ENCODE data around the gene DPF3. TPM values are rescaled to one million over a fixed set of nuclear protein-coding genes. Genes with fewer than 3 reads are reported as not detected.

DPF3 gene
- total RNA-seq, 1 donor from 2014 or later: 1.3 TPM

- peaks cover 14% of the 10 kb centered on the region for H3K4me1 Mint-ChIP-seq
- H3K27ac Mint-ChIP-seq (ENCODE audit: unreplicated experiment): no peak overlapping the region
- peaks cover 2% of the 10 kb centered on the region for H3K9me3 Mint-ChIP-seq
- no peak overlapping the region for H3K4me3 Mint-ChIP-seq
- H3K27me3 Mint-ChIP-seq (ENCODE audit: low read depth): no peaks in the 10 kb centered on the region
- H3K36me3 Mint-ChIP-seq (ENCODE audit: low read depth): no peaks in the 10 kb centered on the region
- no peak for DNase-seq (ENCODE audit: low read depth, low spot score)
- TF ChIP-seq, protein P1, sequence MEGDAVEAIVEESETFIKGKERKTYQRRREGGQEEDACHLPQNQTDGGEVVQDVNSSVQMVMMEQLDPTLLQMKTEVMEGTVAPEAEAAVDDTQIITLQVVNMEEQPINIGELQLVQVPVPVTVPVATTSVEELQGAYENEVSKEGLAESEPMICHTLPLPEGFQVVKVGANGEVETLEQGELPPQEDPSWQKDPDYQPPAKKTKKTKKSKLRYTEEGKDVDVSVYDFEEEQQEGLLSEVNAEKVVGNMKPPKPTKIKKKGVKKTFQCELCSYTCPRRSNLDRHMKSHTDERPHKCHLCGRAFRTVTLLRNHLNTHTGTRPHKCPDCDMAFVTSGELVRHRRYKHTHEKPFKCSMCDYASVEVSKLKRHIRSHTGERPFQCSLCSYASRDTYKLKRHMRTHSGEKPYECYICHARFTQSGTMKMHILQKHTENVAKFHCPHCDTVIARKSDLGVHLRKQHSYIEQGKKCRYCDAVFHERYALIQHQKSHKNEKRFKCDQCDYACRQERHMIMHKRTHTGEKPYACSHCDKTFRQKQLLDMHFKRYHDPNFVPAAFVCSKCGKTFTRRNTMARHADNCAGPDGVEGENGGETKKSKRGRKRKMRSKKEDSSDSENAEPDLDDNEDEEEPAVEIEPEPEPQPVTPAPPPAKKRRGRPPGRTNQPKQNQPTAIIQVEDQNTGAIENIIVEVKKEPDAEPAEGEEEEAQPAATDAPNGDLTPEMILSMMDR (conservative IDR thresholded peaks at IDR 0.05): no peak
Observed at GRCh38 chr14:72610096-72610830, 283.6 kb downstream of the DPF3 start.

DNA sequence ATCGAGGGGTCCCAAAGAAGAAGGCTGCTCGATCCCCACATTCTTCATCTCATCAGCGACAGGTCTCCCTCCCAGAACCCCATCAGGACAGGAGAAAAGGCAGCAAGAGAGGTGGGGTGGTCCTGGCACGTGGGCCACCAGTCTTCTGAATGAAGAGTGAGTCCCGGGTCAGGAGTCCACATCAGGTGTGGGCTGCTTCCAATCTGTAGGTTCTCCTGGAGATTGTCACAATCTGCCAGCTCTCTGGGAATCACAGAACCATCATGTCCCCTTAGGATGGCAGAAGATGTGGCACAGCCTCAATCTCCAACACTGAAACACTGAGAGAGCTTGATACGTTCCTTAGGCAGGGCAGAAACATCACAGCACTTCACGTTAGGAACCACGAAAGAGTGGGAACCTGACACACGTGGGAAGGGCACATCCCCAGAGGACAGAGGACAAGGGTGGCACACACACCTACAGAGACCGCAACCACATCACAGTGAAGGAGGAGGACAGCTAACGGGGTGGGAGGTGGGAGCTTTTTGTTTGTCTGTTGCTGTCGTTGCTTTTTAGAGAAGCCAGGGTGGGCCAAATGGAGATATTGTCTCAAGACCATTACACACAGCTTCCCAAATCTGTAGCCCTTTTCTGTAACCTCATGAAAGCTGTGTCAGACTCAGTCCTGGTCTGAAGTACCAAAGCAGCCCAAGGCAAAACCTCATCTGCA is 284.5 kb downstream of the DPF3 start:
- no peak overlapping the region for H3K27ac Mint-ChIP-seq (ENCODE audit: unreplicated experiment)
- peaks cover 14% of the 10 kb centered on the region for H3K4me1 Mint-ChIP-seq
- no peak overlapping the region for H3K4me3 Mint-ChIP-seq
- DNase-seq (ENCODE audit: low read depth, low spot score): no peak
- H3K36me3 Mint-ChIP-seq (ENCODE audit: low read depth): no peaks in the 10 kb centered on the region
- H3K27me3 Mint-ChIP-seq (ENCODE audit: low read depth): no peaks in the 10 kb centered on the region
- TF ChIP-seq, protein P1 (conservative IDR thresholded peaks at IDR 0.05): no peak
- H3K9me3 Mint-ChIP-seq: peaks cover 2% of the 10 kb centered on the region

- Mint-ChIP-seq H3K27ac (ENCODE audit: unreplicated experiment) (peak overlapping the region; percentile 54), H3K27me3 (ENCODE audit: low read depth) (no peaks in the 10 kb centered on the region), H3K9me3 (peaks cover 2% of the 10 kb centered on the region), H3K36me3 (ENCODE audit: low read depth) (no peaks in the 10 kb centered on the region), H3K4me3 (no peak overlapping the region), H3K4me1 (peaks cover 14% of the 10 kb centered on the region)
- TF ChIP-seq, protein P1 (conservative IDR thresholded peaks at IDR 0.05): no peak
- no peak for DNase-seq (ENCODE audit: low read depth, low spot score)
Observed at GRCh38 chr14:72608391-72609204, 285.3 kb downstream of the DPF3 start.

DNA sequence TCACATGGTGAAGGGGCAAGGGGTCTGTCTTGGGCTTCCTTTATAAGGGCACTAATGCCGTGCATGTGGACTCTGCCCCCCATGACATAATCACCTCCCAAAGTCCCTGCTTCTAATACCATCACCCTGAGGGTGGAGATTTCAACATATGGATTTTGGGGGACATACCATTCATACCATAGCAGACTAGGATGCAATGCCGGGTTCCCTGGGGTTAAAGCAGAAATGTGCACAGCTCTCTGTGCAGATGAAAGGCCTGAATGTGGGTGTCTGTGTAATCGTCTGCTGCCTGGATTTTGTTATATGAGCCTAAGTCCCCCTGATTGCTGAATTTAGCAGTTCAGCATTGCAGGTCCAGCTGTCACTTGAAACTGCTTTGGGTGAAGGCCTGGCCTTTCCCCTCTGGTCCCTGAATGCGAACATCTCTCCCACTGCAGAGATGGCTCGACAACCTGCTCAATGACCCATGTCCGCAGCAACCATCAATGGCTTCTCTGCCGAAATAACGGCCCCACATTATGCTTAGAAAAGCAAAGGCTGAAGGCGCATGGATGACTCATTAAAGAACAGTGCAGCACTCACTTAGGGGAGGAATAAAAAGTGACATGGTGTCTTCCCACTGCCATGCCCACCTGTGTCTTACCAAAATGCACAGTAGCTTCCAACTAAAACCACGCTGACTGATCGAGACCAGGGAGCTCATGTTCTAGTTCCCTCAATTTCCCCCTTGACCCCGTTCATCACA is 286.3 kb downstream of the DPF3 start:
- peaks cover 14% of the 10 kb centered on the region for H3K4me1 Mint-ChIP-seq
- no peak overlapping the region for H3K27ac Mint-ChIP-seq (ENCODE audit: unreplicated experiment)
- no peak overlapping the region for H3K4me3 Mint-ChIP-seq
- no peaks in the 10 kb centered on the region for H3K27me3 Mint-ChIP-seq (ENCODE audit: low read depth)
- TF ChIP-seq, protein P1 (conservative IDR thresholded peaks at IDR 0.05): no peak
- DNase-seq (ENCODE audit: low read depth, low spot score): no peak
- H3K36me3 Mint-ChIP-seq (ENCODE audit: low read depth): no peaks in the 10 kb centered on the region
- peaks cover 2% of the 10 kb centered on the region for H3K9me3 Mint-ChIP-seq

DNA sequence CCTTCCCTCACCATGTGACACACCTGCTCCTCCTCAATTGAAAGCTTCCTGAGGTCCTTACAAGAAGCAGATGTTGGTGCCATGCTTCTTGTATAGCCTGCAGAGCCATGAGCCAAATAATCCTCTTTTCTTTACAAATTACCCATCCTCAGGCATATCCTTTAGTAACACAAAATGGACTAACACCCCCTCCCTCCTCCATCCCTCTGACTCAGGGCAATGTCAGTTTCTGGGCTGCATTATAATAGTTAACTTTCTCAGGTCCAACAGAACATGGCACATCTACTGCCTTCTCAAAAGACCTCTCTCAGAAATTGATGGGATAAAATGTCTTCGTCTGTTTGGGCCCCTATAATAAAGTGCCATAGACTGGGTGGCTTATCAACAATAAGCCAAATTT is 287.0 kb downstream of the DPF3 start:
- peaks cover 14% of the 10 kb centered on the region for H3K4me1 Mint-ChIP-seq
- no peak for DNase-seq (ENCODE audit: low read depth, low spot score)
- H3K27ac Mint-ChIP-seq (ENCODE audit: unreplicated experiment): no peak overlapping the region
- H3K4me3 Mint-ChIP-seq: no peak overlapping the region
- H3K27me3 Mint-ChIP-seq (ENCODE audit: low read depth): no peaks in the 10 kb centered on the region
- H3K36me3 Mint-ChIP-seq (ENCODE audit: low read depth): no peaks in the 10 kb centered on the region
- peaks cover 2% of the 10 kb centered on the region for H3K9me3 Mint-ChIP-seq
- TF ChIP-seq, protein P1 (conservative IDR thresholded peaks at IDR 0.05): no peak
